Activated naive CD4-positive, alpha-beta T cell treated with anti-CD3 and anti-CD28 coated beads, Interleukin-2, amount 50 U/mL, for 72 hours (primary cell): ENCODE results near the gene TIMM17B. TPM values are rescaled to one million over a fixed set of nuclear protein-coding genes. Genes with fewer than 3 reads are reported as not detected.

Experiments
- ATAC-seq, 2 donors: fragments of 150-1000 bp; cut with Tn5 transposase; 2 replicates each; pipeline ENCODE4 v1.10.0; 2021; ENCODE audit warnings: mild to moderate bottlenecking in 2 of 2, moderate library complexity in 2 of 2
- DNase-seq, 2 donors: peaks; one replicate each; pipeline ENCODE4 v3.0.0; 2021 to 2022; ENCODE audit warnings: low spot score in 2 of 2
- H3K27ac Mint-ChIP-seq, 2 donors: one replicate each; pipeline ENCODE4 v1.8.0; 2022; ENCODE audit warnings: mild to moderate bottlenecking in 2 of 2, mixed read lengths in 2 of 2
- H3K36me3 Mint-ChIP-seq, 2 donors: one replicate each; pipeline ENCODE4 v1.8.0; 2022; ENCODE audit warnings: mixed read lengths in 2 of 2
- H3K9me3 Mint-ChIP-seq, 2 donors: one replicate each; pipeline ENCODE4 v1.8.0; 2022; ENCODE audit warnings: mixed read lengths in 2 of 2
- total RNA-seq, 2 donors: library from RNA; stranded (reverse); gene quantifications; one replicate each; pipeline ENCODE4 v1.2.3, GENCODE V29; 2022

Gene TIMM17B
- total RNA-seq, 2 donors from 2014 or later: 61.4 to 86.4 TPM

GRCh38 chrX:48905090-48905790 lies 7.7 kb upstream of the TIMM17B start:
- ATAC-seq: peak in 1 of 2 donors; percentile 12
- Mint-ChIP-seq H3K27ac (no peak overlapping the region), H3K9me3 (no peaks in the 10 kb centered on the region), H3K36me3 (no peaks in the 10 kb centered on the region)
- DNase-seq: no peak

DNA sequence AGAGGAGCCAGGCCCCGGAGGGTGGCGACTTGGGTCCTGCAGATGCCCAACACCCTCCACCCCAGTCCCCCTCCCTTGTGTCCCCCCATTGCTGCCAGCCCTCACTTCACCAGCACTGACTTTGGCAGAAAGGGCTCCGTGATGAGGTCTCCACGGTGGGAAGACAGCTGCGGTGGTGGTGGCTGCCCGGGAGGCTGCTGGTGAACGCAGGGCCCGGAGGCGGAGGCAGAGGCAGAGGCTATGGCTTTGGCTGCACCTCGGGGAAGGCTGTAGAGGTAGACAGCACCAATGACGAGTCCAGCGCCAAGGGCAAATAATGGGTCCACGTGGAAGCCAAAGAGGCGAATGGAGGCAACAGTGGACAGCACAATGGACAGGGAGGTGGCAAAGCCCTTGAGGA lies 7.1 kb upstream of the TIMM17B start:
- no peaks in the 10 kb centered on the region for H3K9me3 Mint-ChIP-seq
- ATAC-seq: no peak
- H3K27ac Mint-ChIP-seq: no peak overlapping the region
- DNase-seq: no peak
- H3K36me3 Mint-ChIP-seq: no peaks in the 10 kb centered on the region

GRCh38 chrX:48904180-48904579 lies 6.6 kb upstream of the TIMM17B start:
- no peaks in the 10 kb centered on the region for H3K9me3 Mint-ChIP-seq
- peak overlapping the region; percentile 46 to 51 for H3K27ac Mint-ChIP-seq
- ATAC-seq (no peak), DNase-seq (no peak)
- H3K36me3 Mint-ChIP-seq: no peaks in the 10 kb centered on the region

- H3K36me3 Mint-ChIP-seq: peaks cover 0 to 2% of the 10 kb centered on the region in 2 donors
- no peaks in the 10 kb centered on the region for H3K9me3 Mint-ChIP-seq
- DNase-seq (no peak), ATAC-seq (no peak)
- peak overlapping the region in 1 of 2 donors; percentile 46 for H3K27ac Mint-ChIP-seq
Measured at GRCh38 chrX:48903290-48903689, 5.7 kb upstream of the TIMM17B start.

DNA sequence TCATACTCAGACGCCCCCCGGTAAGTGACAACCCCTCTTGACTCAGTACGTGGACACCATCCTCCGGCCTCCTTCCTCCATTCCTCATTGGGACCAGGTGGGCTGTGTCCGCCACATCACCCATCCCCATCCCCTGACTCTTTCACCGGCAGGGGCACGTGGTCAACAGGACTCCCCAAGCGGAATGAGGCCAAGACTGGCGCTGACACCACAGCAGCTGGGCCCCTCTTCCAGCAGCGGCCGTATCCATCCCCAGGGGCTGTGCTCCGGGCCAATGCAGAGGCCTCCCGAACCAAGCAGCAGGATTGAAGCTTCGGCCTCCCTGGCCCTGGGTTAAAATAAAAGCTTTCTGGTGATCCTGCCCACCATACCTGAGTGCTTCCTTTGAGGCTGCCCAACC lies 5.2 kb upstream of the TIMM17B start:
- no peak overlapping the region for H3K27ac Mint-ChIP-seq

GRCh38 chrX:48902135-48902534 lies 4.6 kb upstream of the TIMM17B start:
- DNase-seq (no peak), ATAC-seq (no peak)
- Mint-ChIP-seq H3K9me3 (no peaks in the 10 kb centered on the region), H3K36me3 (peaks cover 0 to 11% of the 10 kb centered on the region in 2 donors), H3K27ac (peak overlapping the region in 1 of 2 donors; percentile 67)

More for the DNA sequence above, 5.2 kb upstream of the TIMM17B start:
- no peak for ATAC-seq
- no peak for DNase-seq
- H3K36me3 Mint-ChIP-seq: peaks cover 0 to 5% of the 10 kb centered on the region in 2 donors
- H3K9me3 Mint-ChIP-seq: no peaks in the 10 kb centered on the region

GRCh38 chrX:48901069-48901468 lies 3.5 kb upstream of the TIMM17B start:
- Mint-ChIP-seq H3K27ac (no peak overlapping the region), H3K9me3 (no peaks in the 10 kb centered on the region), H3K36me3 (peaks cover 0 to 16% of the 10 kb centered on the region in 2 donors)
- ATAC-seq: no peak
- DNase-seq: no peak

DNA sequence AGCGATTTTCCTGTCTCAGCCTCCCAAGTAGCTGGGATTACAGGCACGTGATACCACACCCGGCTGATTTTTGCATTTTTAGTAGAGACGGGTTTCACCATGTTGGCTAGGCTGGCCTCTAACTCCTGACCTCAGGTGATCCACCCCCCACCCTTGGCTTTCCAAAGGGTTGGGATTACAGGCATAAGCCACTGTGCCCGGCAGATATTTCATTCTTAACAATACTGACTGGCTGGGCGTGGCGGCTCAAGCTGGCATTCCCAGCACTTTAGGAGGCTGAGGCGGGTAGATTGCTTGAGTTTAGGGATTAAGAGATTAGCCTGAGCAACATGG lies 1.5 kb upstream of the TIMM17B start:
- no peaks in the 10 kb centered on the region for H3K9me3 Mint-ChIP-seq
- no peak for DNase-seq
- no peak for ATAC-seq
- peak overlapping the region in 1 of 2 donors; percentile 96 for H3K27ac Mint-ChIP-seq
- H3K36me3 Mint-ChIP-seq: peaks cover 0 to 16% of the 10 kb centered on the region in 2 donors

- peak; percentile 43 to 73 for DNase-seq
- Mint-ChIP-seq H3K27ac (peak overlapping the region; percentile 94 to 96), H3K36me3 (peaks cover 0 to 16% of the 10 kb centered on the region in 2 donors), H3K9me3 (no peaks in the 10 kb centered on the region)
- peak; percentile 28 to 40 for ATAC-seq
Measured at GRCh38 chrX:48897157-48897624, 377 bp downstream of the TIMM17B start.

DNA sequence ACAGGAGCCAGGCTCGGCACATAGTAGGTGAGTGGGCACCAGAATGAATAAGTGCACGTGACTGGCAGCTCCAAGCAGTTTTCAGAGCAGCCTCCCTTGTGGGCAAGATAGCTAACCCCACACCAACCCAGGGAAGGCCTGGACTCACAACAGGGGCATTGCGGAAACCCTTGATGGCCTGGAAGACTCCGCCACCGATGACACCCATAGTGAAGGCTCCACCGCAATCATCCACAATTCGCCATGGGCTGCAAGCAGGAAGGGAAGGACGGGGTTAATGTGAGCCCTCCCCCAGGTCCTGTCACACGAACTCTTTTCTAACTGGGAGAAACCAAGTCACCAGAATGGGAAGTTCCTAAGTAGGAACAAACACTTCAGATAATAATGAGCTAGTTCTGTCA lies 957 bp downstream of the TIMM17B start:
- ATAC-seq (no peak), DNase-seq (no peak)
- H3K36me3 Mint-ChIP-seq: peaks cover 0 to 16% of the 10 kb centered on the region in 2 donors
- H3K9me3 Mint-ChIP-seq: no peaks in the 10 kb centered on the region
- peak overlapping the region; percentile 94 to 96 for H3K27ac Mint-ChIP-seq

DNA sequence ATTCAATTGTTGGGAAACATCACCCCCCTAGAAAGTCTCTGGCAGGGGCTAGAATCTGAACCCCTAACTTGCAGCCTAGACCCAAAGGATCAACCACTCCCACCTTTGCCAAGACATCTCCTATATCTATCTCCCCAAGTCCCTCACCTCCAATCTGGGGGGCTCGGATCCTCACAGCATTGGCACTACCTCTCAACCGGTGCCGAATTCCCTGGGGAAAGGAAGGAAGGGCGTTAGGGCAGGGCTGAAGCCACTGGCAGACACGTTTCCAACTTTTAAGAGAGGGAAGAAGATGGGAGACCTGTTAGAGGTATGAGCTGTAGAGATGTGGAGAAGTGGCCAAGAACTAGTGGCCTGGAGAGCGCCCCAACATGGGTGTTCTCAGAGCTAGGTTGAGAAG lies 2.7 kb downstream of the TIMM17B start:
- Mint-ChIP-seq H3K27ac (peak overlapping the region in 1 of 2 donors; percentile 38), H3K36me3 (peaks cover 0 to 16% of the 10 kb centered on the region in 2 donors), H3K9me3 (no peaks in the 10 kb centered on the region)
- no peak for ATAC-seq
- DNase-seq: no peak

- no peaks in the 10 kb centered on the region for H3K9me3 Mint-ChIP-seq
- DNase-seq (no peak), ATAC-seq (no peak)
- peaks cover 0 to 16% of the 10 kb centered on the region in 2 donors for H3K36me3 Mint-ChIP-seq
- peak overlapping the region; percentile 14 to 66 for H3K27ac Mint-ChIP-seq
Measured at GRCh38 chrX:48893556-48894348, 3.8 kb downstream of the TIMM17B start.

DNA sequence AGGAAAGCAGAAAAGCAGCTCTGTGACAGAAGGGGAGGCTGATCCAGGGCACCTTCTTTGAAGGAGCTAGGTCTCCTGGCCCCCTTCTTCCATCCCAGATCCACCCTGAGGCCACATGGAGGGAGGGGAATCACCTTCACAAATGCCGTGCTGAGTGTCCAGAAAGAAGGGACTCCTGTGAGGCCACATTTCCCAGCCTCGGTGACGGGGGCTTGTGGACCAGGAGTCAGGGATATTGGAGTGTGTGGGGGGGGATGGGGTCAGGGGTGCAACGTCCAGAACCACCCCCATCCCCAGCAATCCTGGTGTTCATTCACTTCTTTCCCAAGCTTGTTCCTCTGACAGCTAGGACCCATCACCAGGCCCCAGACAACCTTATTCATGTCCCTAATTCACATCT lies 4.7 kb downstream of the TIMM17B start:
- no peak for DNase-seq
- H3K27ac Mint-ChIP-seq: no peak overlapping the region
- H3K9me3 Mint-ChIP-seq: no peaks in the 10 kb centered on the region
- ATAC-seq: no peak
- H3K36me3 Mint-ChIP-seq: peaks cover 0 to 11% of the 10 kb centered on the region in 2 donors

DNA sequence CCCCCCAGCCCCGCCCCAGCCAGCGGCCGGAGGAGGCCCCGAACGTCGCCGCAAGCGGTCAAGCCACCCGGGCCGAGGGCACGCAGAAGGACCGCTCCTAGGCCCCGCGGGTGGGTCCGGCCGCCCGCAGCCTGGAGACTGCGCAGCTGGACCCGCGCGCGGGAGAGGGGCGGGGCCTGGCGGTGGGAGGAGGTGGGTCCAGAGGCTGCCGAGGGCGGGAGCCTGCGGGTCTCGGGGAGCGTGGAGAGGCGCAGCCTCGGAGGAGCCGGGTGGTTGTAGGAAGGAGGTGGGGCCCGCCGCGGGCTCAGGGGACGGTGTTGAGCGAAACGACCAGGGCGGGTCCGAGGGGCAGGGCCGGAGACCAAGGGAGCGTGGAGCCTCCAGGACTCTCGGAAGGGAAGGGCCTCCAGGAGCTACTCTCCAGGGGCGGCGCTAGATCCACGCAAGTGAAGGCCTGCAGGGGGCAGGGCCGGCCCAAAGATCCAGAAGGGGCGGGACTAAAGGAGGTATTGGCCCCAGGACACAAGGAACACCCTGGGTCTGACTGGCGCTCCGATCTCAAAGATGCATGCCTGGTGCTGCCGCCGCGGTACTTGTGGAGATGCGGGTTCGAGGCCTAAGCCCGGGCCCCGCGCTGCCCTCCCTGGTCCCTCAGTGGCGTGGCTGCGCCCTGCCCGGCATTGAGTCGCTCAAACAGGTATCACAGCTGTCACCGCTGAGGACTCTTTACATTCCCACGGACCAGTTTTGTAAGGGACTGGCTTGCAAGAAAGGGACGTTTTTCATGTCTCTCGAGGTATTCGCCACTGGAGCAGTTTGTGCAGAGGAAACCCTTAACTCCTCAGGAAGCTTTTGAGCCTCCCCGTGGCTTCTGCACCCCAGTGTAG lies 5.9 kb downstream of the TIMM17B start:
- DNase-seq (peak; percentile 71 to 82), ATAC-seq (peak; percentile 90 to 91)
- Mint-ChIP-seq H3K36me3 (no peaks in the 10 kb centered on the region), H3K9me3 (no peaks in the 10 kb centered on the region), H3K27ac (peak overlapping the region in 1 of 2 donors; percentile 86)

- Mint-ChIP-seq H3K27ac (peak overlapping the region; percentile 86 to 94), H3K9me3 (no peaks in the 10 kb centered on the region), H3K36me3 (no peaks in the 10 kb centered on the region)
- peak; percentile 55 to 60 for ATAC-seq
- DNase-seq: peak in 1 of 2 donors; percentile 28
Measured at GRCh38 chrX:48890934-48891401, 6.6 kb downstream of the TIMM17B start.

DNA sequence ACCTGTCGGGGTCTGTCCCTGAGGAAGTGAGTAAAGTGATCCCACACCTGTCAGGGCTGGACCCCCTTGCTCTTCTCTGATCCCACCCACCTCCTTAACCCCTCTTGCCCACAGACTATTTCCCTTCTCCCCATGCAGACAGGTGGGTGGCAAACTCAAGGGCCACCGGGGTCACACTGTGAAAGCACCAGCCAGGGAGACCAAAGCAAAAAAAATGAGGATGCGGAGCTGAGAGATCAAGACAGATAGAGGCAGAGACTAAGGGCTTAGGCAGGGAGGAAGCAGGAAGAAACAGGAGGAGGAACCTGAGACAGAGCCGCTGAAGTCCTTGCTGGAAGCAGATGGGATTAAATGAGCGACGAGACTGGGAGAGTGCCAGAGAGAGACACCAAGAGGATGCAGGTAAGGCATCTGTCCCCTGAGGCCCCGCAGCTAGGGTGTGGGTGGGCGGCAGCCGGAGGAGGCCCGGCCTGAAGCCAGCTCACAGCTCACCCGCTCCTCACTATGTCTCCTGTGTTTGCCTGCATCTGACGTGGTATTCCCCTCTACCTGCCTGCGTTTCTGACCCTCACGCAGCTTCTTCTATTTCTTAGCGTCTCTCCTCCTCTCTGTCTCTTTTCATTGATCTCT lies 7.2 kb downstream of the TIMM17B start:
- DNase-seq (no peak), ATAC-seq (peak in 1 of 2 donors; percentile 5)
- Mint-ChIP-seq H3K36me3 (no peaks in the 10 kb centered on the region), H3K27ac (peak overlapping the region; percentile 86 to 94), H3K9me3 (no peaks in the 10 kb centered on the region)
